Suprapubic skin (tissue), 4 donors: Measurements from ENCODE around the gene UMAD1. TPM values are rescaled to one million over a fixed set of nuclear protein-coding genes. Genes with fewer than 3 reads are reported as not detected.

ENCODE experiments used
- DNase-seq, 2 donors: peaks; one replicate each; pipeline ENCODE4 v3.0.0-alpha.2; 2019; ENCODE audit warnings: low spot score in 2 of 2
- H3K27ac ChIP-seq: fragments of 200-600 bp; sonication (generic); one replicate; pipeline ENCODE4 v1.5.1; 2019
- H3K27me3 ChIP-seq: fragments of 200-600 bp; sonication (generic); one replicate; pipeline ENCODE4 v1.5.1; 2019
- H3K36me3 ChIP-seq: fragments of 200-600 bp; sonication (generic); one replicate; pipeline ENCODE4 v1.5.1; 2019
- H3K4me1 ChIP-seq: fragments of 200-600 bp; sonication (generic); one replicate; pipeline ENCODE4 v1.5.1; 2019
- H3K4me3 ChIP-seq: fragments of 200-600 bp; sonication (generic); one replicate; pipeline ENCODE4 v1.5.1; 2019; ENCODE audit warnings: mild to moderate bottlenecking
- H3K9me3 ChIP-seq: fragments of 200-600 bp; sonication (generic); one replicate; pipeline ENCODE4 v1.5.1; 2019
- EP300 ChIP-seq: sonication (generic); formaldehyde crosslinking; IDR thresholded peaks from one replicate; pipeline ENCODE4 v1.6.1; 2017; ENCODE audit warnings: antibody characterized with exemption
- POLR2A ChIP-seq, 2 donors: fragments of 450-650 bp; IDR thresholded peaks; one replicate each; pipeline ENCODE4 v1.6.1; 2017; ENCODE audit warnings: antibody characterized with exemption in 2 of 2, mild to moderate bottlenecking in 2 of 2, moderate library complexity in 2 of 2
- POLR2AphosphoS5 ChIP-seq, 3 donors: sonication (generic); formaldehyde crosslinking; IDR thresholded peaks; one replicate each; pipeline ENCODE4 v1.6.1; 2017; ENCODE audit warnings: antibody characterized with exemption in 3 of 3
- WGBS: methylation state at CpG from one replicate; pipeline ENCODE4 v1.1.5; 2018; 5-methylcytosine and 5-hydroxymethylcytosine counted together
- total RNA-seq, 4 donors: library from RNA; depleted of rRNA; stranded (reverse); fragments of >200 nt; gene quantifications; one replicate each; pipeline ENCODE4 v1.1.0, GENCODE V29; 2016
- TF ChIP-seq, protein P1 (sequence below), 2 donors: fragments of 200-600 bp in 1 of 2; fragments of 450-650 bp in 1 of 2; sonication (generic) in 1 of 2; IDR thresholded peaks; one replicate each; pipeline ENCODE4 v1.5.1; 2016 to 2019; ENCODE audit warnings: antibody characterized with exemption in 2 of 2, mild to moderate bottlenecking in 1 of 2, moderate library complexity in 1 of 2

UMAD1 gene
- total RNA-seq, 4 donors from 2014 or later, result 9.3 to 28.9 (median 17.7) TPM

DNA sequence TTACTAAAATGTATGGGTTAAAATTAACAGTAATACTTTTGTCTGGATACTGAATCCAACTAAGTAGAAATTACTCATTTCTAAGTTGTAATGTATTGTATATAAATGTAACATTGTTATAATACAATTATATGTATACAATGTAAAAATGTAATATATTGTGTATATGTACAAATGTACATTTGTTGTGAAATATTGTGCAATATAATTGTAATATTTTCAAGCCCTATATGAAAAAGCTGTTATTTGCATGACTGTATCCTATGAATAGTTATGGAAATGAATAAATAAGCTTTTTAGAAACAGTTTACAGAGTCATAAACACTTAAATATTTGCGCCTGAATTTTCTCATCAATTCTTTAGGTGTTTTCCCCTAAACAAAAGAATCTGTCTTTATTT is 20.3 kb upstream of the UMAD1 start:
- WGBS, result 83% methylated on average over 1 of the region's 1 CpG
- TF ChIP-seq EP300 (no peak), POLR2A (IDR thresholded peaks at IDR 0.05) (no peak), POLR2AphosphoS5 (IDR thresholded peaks at IDR 0.05) (no peak)
- TF ChIP-seq, protein P1, sequence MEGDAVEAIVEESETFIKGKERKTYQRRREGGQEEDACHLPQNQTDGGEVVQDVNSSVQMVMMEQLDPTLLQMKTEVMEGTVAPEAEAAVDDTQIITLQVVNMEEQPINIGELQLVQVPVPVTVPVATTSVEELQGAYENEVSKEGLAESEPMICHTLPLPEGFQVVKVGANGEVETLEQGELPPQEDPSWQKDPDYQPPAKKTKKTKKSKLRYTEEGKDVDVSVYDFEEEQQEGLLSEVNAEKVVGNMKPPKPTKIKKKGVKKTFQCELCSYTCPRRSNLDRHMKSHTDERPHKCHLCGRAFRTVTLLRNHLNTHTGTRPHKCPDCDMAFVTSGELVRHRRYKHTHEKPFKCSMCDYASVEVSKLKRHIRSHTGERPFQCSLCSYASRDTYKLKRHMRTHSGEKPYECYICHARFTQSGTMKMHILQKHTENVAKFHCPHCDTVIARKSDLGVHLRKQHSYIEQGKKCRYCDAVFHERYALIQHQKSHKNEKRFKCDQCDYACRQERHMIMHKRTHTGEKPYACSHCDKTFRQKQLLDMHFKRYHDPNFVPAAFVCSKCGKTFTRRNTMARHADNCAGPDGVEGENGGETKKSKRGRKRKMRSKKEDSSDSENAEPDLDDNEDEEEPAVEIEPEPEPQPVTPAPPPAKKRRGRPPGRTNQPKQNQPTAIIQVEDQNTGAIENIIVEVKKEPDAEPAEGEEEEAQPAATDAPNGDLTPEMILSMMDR (IDR thresholded peaks at IDR 0.05), result no peak
- no peaks in the 10 kb centered on the region for H3K36me3 ChIP-seq

DNA sequence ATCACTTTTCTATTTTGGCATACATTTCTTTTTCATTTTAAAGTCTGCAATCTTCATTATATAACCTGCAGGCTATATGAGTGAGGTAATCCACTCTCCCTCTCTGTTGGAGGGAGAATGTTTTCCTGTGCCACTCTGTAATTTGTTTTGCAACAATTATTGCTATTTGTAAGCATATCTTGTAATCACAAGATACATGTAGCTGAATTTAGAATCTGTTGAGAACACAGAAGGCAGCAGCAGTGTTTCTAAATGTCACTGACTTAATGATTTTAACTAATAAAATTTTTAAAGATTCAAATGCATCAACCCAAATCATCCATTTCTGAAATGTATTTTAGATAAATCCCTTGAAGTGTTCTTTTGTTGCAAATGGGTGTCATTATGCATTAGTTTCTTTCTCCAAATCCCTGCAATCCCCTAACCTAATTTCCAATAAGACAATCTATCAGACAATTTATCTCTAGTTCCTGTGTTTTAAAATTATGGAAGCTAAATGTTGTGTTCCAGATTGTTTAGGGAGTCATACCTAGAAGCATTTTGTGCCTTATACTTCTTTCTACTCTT is 19.8 kb upstream of the UMAD1 start:
- Histone ChIP-seq H3K27me3 (no peaks in the 10 kb centered on the region), H3K4me1 (no peaks in the 10 kb centered on the region), H3K36me3 (no peaks in the 10 kb centered on the region), H3K4me3 (no peak overlapping the region), H3K9me3 (no peaks in the 10 kb centered on the region), H3K27ac (no peak overlapping the region)
- DNase-seq, result no peak
- no peak for TF ChIP-seq POLR2A (IDR thresholded peaks at IDR 0.05)
- no peak for TF ChIP-seq POLR2AphosphoS5 (IDR thresholded peaks at IDR 0.05)
- TF ChIP-seq EP300, result no peak
- TF ChIP-seq, protein P1 (IDR thresholded peaks at IDR 0.05), result no peak

More for the DNA sequence above, 20.3 kb upstream of the UMAD1 start:
- Histone ChIP-seq H3K9me3 (no peaks in the 10 kb centered on the region), H3K27ac (no peak overlapping the region), H3K27me3 (no peaks in the 10 kb centered on the region), H3K4me1 (no peaks in the 10 kb centered on the region), H3K4me3 (no peak overlapping the region)
- no peak for DNase-seq

GRCh38 chr7:7628476-7628875 is 12.1 kb upstream of the UMAD1 start:
- Histone ChIP-seq H3K4me3 (no peak overlapping the region), H3K27me3 (no peaks in the 10 kb centered on the region), H3K27ac (no peak overlapping the region), H3K36me3 (no peaks in the 10 kb centered on the region), H3K9me3 (no peaks in the 10 kb centered on the region), H3K4me1 (no peaks in the 10 kb centered on the region)
- DNase-seq, result no peak
- TF ChIP-seq EP300 (no peak), POLR2A (IDR thresholded peaks at IDR 0.05) (no peak)
- TF ChIP-seq, protein P1 (IDR thresholded peaks at IDR 0.05), result no peak
- 86% methylated on average over 1 of the region's 1 CpG for WGBS

DNA sequence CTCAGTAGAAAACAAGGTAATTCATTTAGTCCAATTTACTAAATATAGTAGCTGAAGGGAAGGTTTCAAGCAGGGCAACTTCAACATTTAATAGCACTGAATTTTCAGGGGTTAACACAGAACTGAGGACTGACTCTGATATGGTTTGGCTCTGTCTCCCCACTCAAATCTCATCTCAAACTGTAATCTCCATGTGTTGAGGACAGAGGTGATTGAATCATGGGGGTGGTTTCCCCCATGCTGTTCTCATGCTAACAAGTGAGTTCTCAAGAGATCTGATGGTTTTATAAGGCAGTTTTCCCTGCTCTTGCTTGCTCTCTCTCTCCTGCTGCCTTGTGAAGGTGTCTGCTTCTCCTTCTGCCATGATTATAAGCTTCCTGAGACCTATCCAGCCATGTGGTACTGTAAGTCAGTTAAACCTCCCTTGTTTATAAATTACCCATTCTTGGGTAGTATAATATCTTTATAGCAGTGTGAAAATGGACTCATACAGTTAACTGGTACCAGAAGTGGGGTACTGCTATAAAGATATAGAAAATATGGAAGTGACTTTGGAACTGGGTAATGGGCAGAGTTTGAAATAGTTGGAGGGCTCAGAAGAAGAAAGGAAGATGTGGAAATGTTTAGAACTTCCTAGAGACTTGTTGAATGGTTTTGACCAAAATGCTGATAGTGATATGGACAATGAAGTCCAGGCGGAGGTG is 9.8 kb upstream of the UMAD1 start:
- WGBS, result 94% methylated on average over 1 of the region's 1 CpG
- no peak for DNase-seq
- Histone ChIP-seq H3K27ac (no peak overlapping the region), H3K4me1 (no peaks in the 10 kb centered on the region), H3K4me3 (no peak overlapping the region), H3K9me3 (no peaks in the 10 kb centered on the region), H3K27me3 (no peaks in the 10 kb centered on the region), H3K36me3 (peaks cover 2% of the 10 kb centered on the region)
- TF ChIP-seq EP300 (no peak), POLR2A (IDR thresholded peaks at IDR 0.05) (no peak)
- TF ChIP-seq, protein P1 (IDR thresholded peaks at IDR 0.05), result no peak

GRCh38 chr7:7639421-7639820 is 1.1 kb upstream of the UMAD1 start:
- Histone ChIP-seq H3K36me3 (peaks cover 13% of the 10 kb centered on the region), H3K27me3 (no peaks in the 10 kb centered on the region), H3K27ac (peak overlapping the region; percentile 95), H3K4me1 (peaks cover 26% of the 10 kb centered on the region), H3K9me3 (no peaks in the 10 kb centered on the region), H3K4me3 (peak overlapping the region; percentile 91)
- DNase-seq, result no peak
- WGBS, result 16% methylated on average over 5 of the region's 5 CpGs
- TF ChIP-seq, protein P1 (IDR thresholded peaks at IDR 0.05), result no peak
- TF ChIP-seq POLR2A (IDR thresholded peaks at IDR 0.05), result no peak
- no peak for TF ChIP-seq POLR2AphosphoS5 (IDR thresholded peaks at IDR 0.05)
- TF ChIP-seq EP300, result no peak
